H9 (cell line): Measurements from ENCODE around the gene UPF3B. TPM values are rescaled to one million over a fixed set of nuclear protein-coding genes. Genes with fewer than 3 reads are reported as not detected.
A peak's percentile ranks its signal among the peaks of the same experiment; 100 is the strongest.

Experiments used
- DNase-seq: peaks from one replicate; pipeline ENCODE4 v3.0.0-alpha.2; 2017
- H2AFZ ChIP-seq: one replicate; pipeline ENCODE4 v1.6.1; 2013; ENCODE audit warnings: mild to moderate bottlenecking, low read length, control low read depth, moderate library complexity
- H2AK5ac ChIP-seq: 2 replicates; pipeline ENCODE4 v1.6.1; 2013; ENCODE audit warnings: low read length, control low read depth, mixed read lengths; ENCODE audit not compliant: insufficient read length
- H2BK120ac ChIP-seq: one replicate; pipeline ENCODE4 v1.6.1; 2013; ENCODE audit warnings: low read depth, mild to moderate bottlenecking, low read length, control low read depth, inconsistent platforms; ENCODE audit not compliant: poor library complexity, severe bottlenecking
- H2BK12ac ChIP-seq: 2 replicates; pipeline ENCODE4 v1.6.1; 2013; ENCODE audit warnings: low read length, control low read depth, mixed read lengths, low read depth; ENCODE audit not compliant: insufficient read length
- H2BK15ac ChIP-seq: 2 replicates; pipeline ENCODE4 v1.6.1; 2013; ENCODE audit warnings: low read depth, low read length, control low read depth
- H2BK20ac ChIP-seq: one replicate; pipeline ENCODE4 v1.6.1; 2013; ENCODE audit warnings: low read depth, mild to moderate bottlenecking, low read length, control low read depth, inconsistent platforms; ENCODE audit not compliant: poor library complexity, severe bottlenecking
- H2BK5ac ChIP-seq: 2 replicates; pipeline ENCODE4 v1.6.1; 2013; ENCODE audit warnings: low read length, control low read depth, mixed read lengths; ENCODE audit not compliant: insufficient read length
- H3K14ac ChIP-seq: 2 replicates; pipeline ENCODE4 v1.6.1; 2013; ENCODE audit warnings: low read length, control low read depth; ENCODE audit not compliant: insufficient read depth
- H3K18ac ChIP-seq: 2 replicates; pipeline ENCODE4 v1.6.1; 2013; ENCODE audit warnings: low read depth, mild to moderate bottlenecking, mixed read lengths, low read length, control low read depth; ENCODE audit not compliant: insufficient read length
- H3K23ac ChIP-seq: 2 replicates; pipeline ENCODE4 v1.6.1; 2013; ENCODE audit warnings: low read length, control low read depth, mixed read lengths, low read depth; ENCODE audit not compliant: insufficient read length
- H3K23me2 ChIP-seq: 2 replicates; pipeline ENCODE4 v1.6.1; 2013; ENCODE audit warnings: low read depth, mild to moderate bottlenecking, mixed read lengths, low read length, control low read depth; ENCODE audit not compliant: insufficient read length, poor library complexity, severe bottlenecking
- H3K27ac ChIP-seq: 2 replicates; pipeline ENCODE4 v1.5.1; 2013; ENCODE audit warnings: low read length, control low read depth, mixed read lengths, low read depth; ENCODE audit not compliant: insufficient read length
- H3K27me3 ChIP-seq: 2 replicates; pipeline ENCODE4 v1.6.1; 2013; ENCODE audit warnings: low read length, control low read depth, inconsistent platforms; ENCODE audit not compliant: insufficient read depth
- H3K4ac ChIP-seq: 2 replicates; pipeline ENCODE4 v1.6.1; 2013; ENCODE audit warnings: low read depth, mild to moderate bottlenecking, control low read depth, inconsistent platforms, low read length, moderate library complexity
- H3K4me1 ChIP-seq: 2 replicates; pipeline ENCODE4 v1.6.1; 2013; ENCODE audit warnings: low read length, control low read depth, inconsistent platforms; ENCODE audit not compliant: insufficient read depth
- H3K4me2 ChIP-seq: 2 replicates; pipeline ENCODE4 v1.6.1; 2013; ENCODE audit warnings: low read length, control low read depth, mixed read lengths; ENCODE audit not compliant: insufficient read length, insufficient read depth
- H3K56ac ChIP-seq: 2 replicates; pipeline ENCODE4 v1.6.1; 2013; ENCODE audit warnings: low read depth, mild to moderate bottlenecking, mixed read lengths, low read length, control low read depth; ENCODE audit not compliant: insufficient read length
- H3K79me1 ChIP-seq: 2 replicates; pipeline ENCODE4 v1.6.1; 2013; ENCODE audit warnings: low read depth, mild to moderate bottlenecking, moderate library complexity, low read length, control low read depth, inconsistent platforms; ENCODE audit not compliant: insufficient read depth, poor library complexity, severe bottlenecking
- H3K79me2 ChIP-seq: 2 replicates; pipeline ENCODE4 v1.6.1; 2013; ENCODE audit warnings: low read length, control low read depth, inconsistent platforms; ENCODE audit not compliant: insufficient read depth
- H3K9ac ChIP-seq: 2 replicates; pipeline ENCODE4 v1.6.1; 2013; ENCODE audit warnings: low read length, control low read depth, mixed read lengths; ENCODE audit not compliant: insufficient read length; ENCODE audit errors: extremely low read depth
- H3K9me3 ChIP-seq: one replicate; pipeline ENCODE4 v1.6.1; 2013; ENCODE audit warnings: low read depth, low read length, inconsistent platforms; ENCODE audit not compliant: control insufficient read depth
- H3T11ph ChIP-seq: one replicate; pipeline ENCODE4 v1.6.1; 2013; ENCODE audit warnings: mild to moderate bottlenecking, low read length, control low read depth, inconsistent platforms
- H4K20me1 ChIP-seq: one replicate; pipeline ENCODE4 v1.6.1; 2013; ENCODE audit not compliant: control insufficient read depth, insufficient read length, insufficient read depth
- H4K5ac ChIP-seq: 2 replicates; pipeline ENCODE4 v1.6.1; 2013; ENCODE audit warnings: low read depth, mild to moderate bottlenecking, mixed read lengths, low read length, control low read depth; ENCODE audit not compliant: insufficient read length
- H4K8ac ChIP-seq: replicated peaks from 2 replicates; pipeline ENCODE4 v1.6.1; 2013; ENCODE audit warnings: low read length, control low read depth, mixed read lengths, low read depth; ENCODE audit not compliant: insufficient read length
- H4K91ac ChIP-seq: 2 replicates; pipeline ENCODE4 v1.6.1; 2013; ENCODE audit warnings: low read depth, mild to moderate bottlenecking, moderate library complexity, mixed read lengths, low read length, control low read depth; ENCODE audit not compliant: insufficient read length
- H3K27ac Mint-ChIP-seq, 3 experiments: 2 replicates in 2 of 3; 3 replicates in 1 of 3; pipeline ENCODE4 v1.8.0; 2020 to 2021; ENCODE audit warnings: mixed read lengths in 3 of 3, mild to moderate bottlenecking in 1 of 3, moderate library complexity in 1 of 3
- H3K27me3 Mint-ChIP-seq: 2 replicates; pipeline ENCODE4 v1.8.0; 2021; ENCODE audit warnings: low read depth, mild to moderate bottlenecking, moderate library complexity, mixed read lengths
- H3K36me3 Mint-ChIP-seq, 3 experiments: 2 replicates in 2 of 3; 3 replicates in 1 of 3; pipeline ENCODE4 v1.8.0; 2020 to 2021; ENCODE audit warnings: low read depth in 3 of 3, mixed read lengths in 3 of 3; ENCODE audit not compliant: insufficient read depth in 1 of 3
- H3K4me1 Mint-ChIP-seq, 2 experiments: 2 replicates each; pipeline ENCODE4 v1.8.0; 2020; ENCODE audit warnings: mixed read lengths in 2 of 2
- H3K4me3 Mint-ChIP-seq, 2 experiments: 2 replicates in 1 of 2; 3 replicates in 1 of 2; pipeline ENCODE4 v1.8.0; 2020 to 2021; ENCODE audit warnings: mild to moderate bottlenecking in 2 of 2, mixed read lengths in 2 of 2, moderate library complexity in 1 of 2
- H3K9me3 Mint-ChIP-seq, 2 experiments: 2 replicates in 1 of 2; 3 replicates in 1 of 2; pipeline ENCODE4 v1.8.0; 2020; ENCODE audit warnings: mild to moderate bottlenecking in 2 of 2, mixed read lengths in 2 of 2, moderate library complexity in 1 of 2
- CTCF ChIP-seq: fragments of 200-600 bp; sonication (generic); conservative IDR thresholded peaks from 3 replicates; pipeline ENCODE4 v1.8.0; 2021; ENCODE audit warnings: antibody characterized with exemption, mild to moderate bottlenecking
- WGBS: extraction: QIAGEN DNeasy Blood & Tissue Kit; methylation state at CpG from one replicate; pipeline ENCODE4 v1.1.7; 2013; ENCODE audit warnings: missing lambda C conversion rate, low lambda C conversion rate, mixed read lengths; ENCODE audit not compliant: insufficient read length; ENCODE audit errors: extremely low coverage; 5-methylcytosine and 5-hydroxymethylcytosine counted together
- total RNA-seq: library from RNA; stranded (reverse); gene quantifications from 2 replicates; pipeline ENCODE4 v1.2.1, GENCODE V29; 2021

The UPF3B gene
- total RNA-seq, 1 experiment from 2014 or later, result 31.5 TPM

- no peak overlapping the region for H3K56ac ChIP-seq
- no peaks in the 10 kb centered on the region for H3K79me1 ChIP-seq
- no peak overlapping the region for H4K91ac ChIP-seq
- no peak overlapping the region for H2BK15ac ChIP-seq
- no peak overlapping the region for H2BK12ac ChIP-seq
- no peak overlapping the region for H2BK5ac ChIP-seq
- H3K4me1 ChIP-seq, result no peaks in the 10 kb centered on the region
- no peaks in the 10 kb centered on the region; the same call in 1 of the 2 replicates for H3K79me2 ChIP-seq
- no peak overlapping the region for H2BK120ac ChIP-seq
- Mint-ChIP-seq H3K27me3 (no peaks in the 10 kb centered on the region), H3K4me3 (peak overlapping the region; percentile 88 to 95), H3K36me3 (peaks cover 3 to 10% (median 4%) of the 10 kb centered on the region in 3 experiments; a peak in 6 of 7 replicates), H3K9me3 (peaks cover 58 to 62% of the 10 kb centered on the region in 2 experiments), H3K27ac (peak overlapping the region in 2 of 3 experiments; percentile 33 to 98; a peak in 4 of 7 replicates), H3K4me1 (peaks cover 0 to 3% of the 10 kb centered on the region in 2 experiments; a peak in 2 of 4 replicates)
- no peak overlapping the region for H3K4ac ChIP-seq
- H2BK20ac ChIP-seq, result no peak overlapping the region
- H3T11ph ChIP-seq, result no peak overlapping the region
- TF ChIP-seq CTCF, result no peak
- no peak overlapping the region for H4K5ac ChIP-seq
- no peak overlapping the region for H3K14ac ChIP-seq
- H3K9me3 ChIP-seq, result peaks cover 8% of the 10 kb centered on the region
- H4K20me1 ChIP-seq, result no peaks in the 10 kb centered on the region
- no peak overlapping the region for H3K18ac ChIP-seq
- H3K27ac ChIP-seq, result no peak overlapping the region
- no peak for DNase-seq
- no peaks in the 10 kb centered on the region for H3K27me3 ChIP-seq
- no peak overlapping the region for H2AFZ ChIP-seq
- H3K23ac ChIP-seq, result no peak overlapping the region
- H3K23me2 ChIP-seq, result peaks cover 13% of the 10 kb centered on the region
- H3K9ac ChIP-seq, result peak overlapping the region; percentile 63
- WGBS, result no CpG with 5 or more reads among the region's 25 CpGs
- no peak overlapping the region for H2AK5ac ChIP-seq
- H4K8ac ChIP-seq, result no peak overlapping the region
- peak overlapping the region; percentile 90 for H3K4me2 ChIP-seq
Observed at GRCh38 chrX:119870626-119871131, 17.9 kb upstream of the UPF3B start.
